H1 (cell line): ENCODE results near the gene ACSL3. TPM values are rescaled to one million over a fixed set of nuclear protein-coding genes. Genes with fewer than 3 reads are reported as not detected.

Experiments used
- CTCF ChIA-PET: fragments of 300-600 bp; sonication (Branson Sonifier 250); formaldehyde crosslinking; loops from one replicate; lab custom pipeline; 2021; ENCODE audit not compliant: partially characterized antibody; lab: Charles Lee
- POLR2A ChIA-PET: fragments of 300-600 bp; sonication (Branson Sonifier 250); formaldehyde crosslinking; loops from one replicate; lab custom pipeline; 2021; ENCODE audit warnings: inconsistent platforms; ENCODE audit not compliant: partially characterized antibody; lab: Charles Lee
- DNase-seq, 2 experiments: peaks; one replicate each; pipeline versions ENCODE4 v3.0.0 to v3.0.0-alpha.2; 2010 to 2022; ENCODE audit warnings: low spot score in 2 of 2, low read depth in 1 of 2, mixed read lengths in 1 of 2
- FAIRE-seq: peaks from 2 replicates; lab custom pipeline; 2011; peaks lifted over from hg19 to GRCh38; lab: Jason Lieb, UNC
- H2AFZ ChIP-seq: 2 replicates; pipeline ENCODE4 v1.8.1; 2012; ENCODE audit warnings: low read length, inconsistent platforms
- H2AK5ac ChIP-seq: 2 replicates; pipeline ENCODE4 v1.6.1; 2013; ENCODE audit warnings: low read depth, low read length
- H2BK120ac ChIP-seq: replicated peaks from 2 replicates; pipeline ENCODE3; 2013; ENCODE audit warnings: low read depth, low read length, inconsistent platforms
- H2BK12ac ChIP-seq: 2 replicates; pipeline ENCODE4 v1.6.1; 2013; ENCODE audit warnings: low read depth, low read length
- H2BK15ac ChIP-seq: 2 replicates; pipeline ENCODE4 v1.6.1; 2013; ENCODE audit warnings: low read length
- H2BK20ac ChIP-seq: 2 replicates; pipeline ENCODE4 v1.6.1; 2013; ENCODE audit warnings: low read length
- H2BK5ac ChIP-seq: 2 replicates; pipeline ENCODE4 v1.6.1; 2013; ENCODE audit warnings: low read depth, low read length
- H3K14ac ChIP-seq: 2 replicates; pipeline ENCODE4 v1.6.1; 2013; ENCODE audit warnings: inconsistent platforms; ENCODE audit not compliant: insufficient read length
- H3K18ac ChIP-seq: 2 replicates; pipeline ENCODE4 v1.6.1; 2013; ENCODE audit warnings: low read length; ENCODE audit errors: extremely low read depth
- H3K23ac ChIP-seq: 2 replicates; pipeline ENCODE4 v1.6.1; 2013; ENCODE audit warnings: inconsistent platforms; ENCODE audit not compliant: insufficient read length
- H3K23me2 ChIP-seq: 2 replicates; pipeline ENCODE4 v1.6.1; 2013; ENCODE audit warnings: low read depth, low read length
- H3K27ac ChIP-seq: 2 replicates; pipeline ENCODE4 v1.6.1; 2011; ENCODE audit warnings: low read depth, low read length, inconsistent platforms
- H3K27me3 ChIP-seq, 4 experiments: replicated peaks in 1 of 4; 1 replicate in 1 of 4; 2 replicates in 3 of 4; pipeline versions ENCODE4 v1.6.1 to v1.8.1; 2011 to 2013; ENCODE audit warnings: low read length in 3 of 4, mild to moderate bottlenecking in 3 of 4, inconsistent platforms in 2 of 4, mixed read lengths in 2 of 4, moderate library complexity in 1 of 4; ENCODE audit not compliant: control insufficient read depth in 3 of 4, insufficient read depth in 3 of 4; ENCODE audit errors: extremely low read depth in 1 of 4
- H3K36me3 ChIP-seq, 4 experiments: 2 replicates each; pipeline versions ENCODE4 v1.6.1 to v1.8.1; 2011 to 2013; ENCODE audit warnings: mild to moderate bottlenecking in 4 of 4, low read length in 3 of 4, moderate library complexity in 2 of 4, control low read depth in 1 of 4, inconsistent platforms in 1 of 4; ENCODE audit not compliant: insufficient read depth in 4 of 4, control insufficient read depth in 2 of 4
- H3K4ac ChIP-seq: replicated peaks from 2 replicates; pipeline ENCODE3; 2013; ENCODE audit warnings: low read length, low read depth, mixed read lengths, inconsistent platforms; ENCODE audit not compliant: insufficient read length
- H3K4me1 ChIP-seq, 4 experiments: replicated peaks in 1 of 4; 1 replicate in 1 of 4; 2 replicates in 3 of 4; pipeline versions ENCODE4 v1.6.1 to v1.8.1; 2011 to 2013; ENCODE audit warnings: low read length in 3 of 4, inconsistent platforms in 2 of 4, mixed read lengths in 1 of 4; ENCODE audit not compliant: insufficient read depth in 4 of 4, control insufficient read depth in 3 of 4
- H3K4me2 ChIP-seq, 2 experiments: 2 replicates each; pipeline versions ENCODE4 v1.6.1 to v1.8.1; 2011 to 2013; ENCODE audit warnings: low read depth in 2 of 2, low read length in 2 of 2, control low read depth in 1 of 2, inconsistent platforms in 1 of 2, mild to moderate bottlenecking in 1 of 2; ENCODE audit not compliant: insufficient read depth in 1 of 2
- H3K4me3 ChIP-seq, 4 experiments: fragments of 200-600, 300-600 bp in 1 of 4; sonication (generic), shearing (Covaris generic), sonication (Bioruptor Twin) in 1 of 4; 2 replicates each; pipeline versions ENCODE4 v1.5.1 to v1.8.1; 2011 to 2016; ENCODE audit warnings: low read length in 4 of 4, low read depth in 3 of 4, control low read depth in 2 of 4, inconsistent platforms in 2 of 4, mild to moderate bottlenecking in 2 of 4, mixed read lengths in 1 of 4, moderate library complexity in 1 of 4; ENCODE audit not compliant: insufficient read depth in 2 of 4; ENCODE audit errors: extremely low read depth in 1 of 4
- H3K56ac ChIP-seq: replicated peaks from 2 replicates; pipeline ENCODE3; 2013; ENCODE audit warnings: low read depth, mild to moderate bottlenecking, mixed read lengths, low read length, inconsistent platforms; ENCODE audit not compliant: insufficient read length
- H3K79me1 ChIP-seq: 2 replicates; pipeline ENCODE4 v1.6.1; 2013; ENCODE audit warnings: low read depth, low read length, control low read depth
- H3K79me2 ChIP-seq, 2 experiments: 2 replicates each; pipeline versions ENCODE4 v1.6.1 to v1.8.1; 2012 to 2013; ENCODE audit warnings: low read length in 2 of 2, mild to moderate bottlenecking in 2 of 2, inconsistent platforms in 1 of 2; ENCODE audit not compliant: insufficient read depth in 2 of 2, control insufficient read depth in 1 of 2
- H3K9ac ChIP-seq, 4 experiments: replicated peaks in 1 of 4; 1 replicate in 1 of 4; 2 replicates in 3 of 4; pipeline versions ENCODE4 v1.6.1 to v1.8.1; 2011 to 2013; ENCODE audit warnings: low read depth in 3 of 4, low read length in 3 of 4, control low read depth in 2 of 4, mild to moderate bottlenecking in 2 of 4, moderate library complexity in 2 of 4, inconsistent platforms in 1 of 4; ENCODE audit errors: extremely low read depth in 1 of 4
- H3K9me3 ChIP-seq, 2 experiments: 2 replicates each; pipeline versions ENCODE4 v1.6.1 to v1.8.1; 2012 to 2013; ENCODE audit warnings: mild to moderate bottlenecking in 2 of 2, moderate library complexity in 2 of 2, control low read depth in 1 of 2, inconsistent platforms in 1 of 2, low read depth in 1 of 2, low read length in 1 of 2, mixed read lengths in 1 of 2; ENCODE audit not compliant: insufficient read depth in 2 of 2
- H4K20me1 ChIP-seq, 2 experiments: replicated peaks in 1 of 2; 2 replicates each; pipeline versions ENCODE3 to v1.8.1; 2011 to 2013; ENCODE audit warnings: inconsistent platforms in 2 of 2, low read length in 2 of 2, mild to moderate bottlenecking in 1 of 2; ENCODE audit not compliant: insufficient read depth in 2 of 2, control insufficient read depth in 1 of 2
- H4K5ac ChIP-seq: 2 replicates; pipeline ENCODE4 v1.6.1; 2013; ENCODE audit warnings: low read length, low read depth, mixed read lengths, inconsistent platforms; ENCODE audit not compliant: insufficient read length
- H4K8ac ChIP-seq: 2 replicates; pipeline ENCODE4 v1.8.0; 2013; ENCODE audit warnings: mild to moderate bottlenecking, moderate library complexity, low read length, inconsistent platforms; ENCODE audit not compliant: insufficient read depth; ENCODE audit errors: extremely low read depth
- H4K91ac ChIP-seq: replicated peaks from 2 replicates; pipeline ENCODE3; 2013; ENCODE audit warnings: low read length, mixed read lengths, inconsistent platforms; ENCODE audit not compliant: insufficient read length
- CTCF ChIP-seq, 3 experiments: IDR thresholded peaks; 1 replicate in 2 of 3; 2 replicates in 1 of 3; pipeline versions ENCODE4 v1.5.1 to v1.6.1; 2011; ENCODE audit warnings: low read length in 3 of 3, mild to moderate bottlenecking in 3 of 3, inconsistent platforms in 2 of 3, low read depth in 1 of 3, moderate library complexity in 1 of 3; ENCODE audit not compliant: insufficient read depth in 1 of 3; ENCODE audit errors: control extremely low read depth in 1 of 3
- E2F6 ChIP-seq: IDR thresholded peaks from 2 replicates; pipeline ENCODE4 v1.6.1; 2012; ENCODE audit warnings: inconsistent platforms
- HDAC6 ChIP-seq: IDR thresholded peaks from one replicate; pipeline ENCODE4 v1.7.1; 2012; ENCODE audit warnings: low read depth, mild to moderate bottlenecking, inconsistent platforms, low read length, moderate library complexity
- POLR2A ChIP-seq, 2 experiments: IDR thresholded peaks; 1 replicate in 1 of 2; 2 replicates in 1 of 2; pipeline ENCODE4 v1.6.1; 2011; ENCODE audit warnings: low read depth in 2 of 2, low read length in 2 of 2, mild to moderate bottlenecking in 2 of 2; ENCODE audit errors: control extremely low read depth in 1 of 2
- POLR2AphosphoS5 ChIP-seq: IDR thresholded peaks from 2 replicates; pipeline ENCODE4 v1.6.1; 2011; ENCODE audit warnings: low read depth, low read length
- RNF2 ChIP-seq: fragments of 200-900, 300-1000 bp; sonication (generic); IDR thresholded peaks from 2 replicates; pipeline ENCODE4 v1.7.1; 2016; ENCODE audit warnings: borderline replicate concordance, low read depth, mild to moderate bottlenecking, antibody characterized with exemption, low read length; ENCODE audit not compliant: poor library complexity, severe bottlenecking; ENCODE audit errors: missing control alignments
- SIX5 ChIP-seq: IDR thresholded peaks from 2 replicates; pipeline ENCODE4 v1.6.1; 2011; ENCODE audit warnings: mild to moderate bottlenecking, low read depth, low read length
- SP1 ChIP-seq: IDR thresholded peaks from 2 replicates; pipeline ENCODE4 v1.6.1; 2011; ENCODE audit warnings: low read depth, low read length
- TAF1 ChIP-seq: IDR thresholded peaks from 2 replicates; pipeline ENCODE4 v1.6.1; 2011; ENCODE audit warnings: mild to moderate bottlenecking, low read depth, low read length
- WGBS, 2 experiments: shearing (Covaris generic) in 1 of 2; methylation state at CpG; one replicate each; pipeline versions ENCODE4 v1.1.6 to v1.1.7; 2013 to 2015; ENCODE audit warnings: low lambda C conversion rate in 2 of 2, mixed read lengths in 2 of 2, inconsistent platforms in 1 of 2, low coverage in 1 of 2, missing lambda C conversion rate in 1 of 2; ENCODE audit not compliant: insufficient replicate concordance in 2 of 2, insufficient coverage in 1 of 2, insufficient read length in 1 of 2; ENCODE audit errors: extremely low coverage in 1 of 2, missing lambda C conversion rate in 1 of 2; 5-methylcytosine and 5-hydroxymethylcytosine counted together
- polyA plus RNA-seq, 7 experiments: library from polyadenylated mRNA; depleted of rRNA in 3 of 7; stranded (reverse) in 5 of 7; unstranded in 2 of 7; fragments of >200 nt in 5 of 7; fragments of 200-250 nt in 2 of 7; gene quantifications; 1 replicate in 5 of 7; 2 replicates in 1 of 7; 4 replicates in 1 of 7; pipeline versions ENCODE4 v1.2.1 to v1.2.3, GENCODE V29; 2011 to 2013; ENCODE audit warnings: missing spikeins in 2 of 7, mixed read lengths in 2 of 7
- total RNA-seq: library from RNA; stranded (reverse); fragmentation: NEBNext Ultra II Directional; extraction: Animal tissue kit (Norgen Biotek cat#: 25700); gene quantifications from 2 replicates; pipeline ENCODE4 v1.2.1, GENCODE V29; 2021

ACSL3 gene
- total and polyA plus RNA-seq, 2 of the 8 experiments (the other 6 are each of a cell fraction or from before 2014, with no cell fraction given), result 37.5 to 98.1 TPM

- Histone ChIP-seq H3K27me3 (no peaks in the 10 kb centered on the region), H3K23me2 (no peaks in the 10 kb centered on the region), H3K14ac (no peak overlapping the region), H3K18ac (no peak overlapping the region), H2BK15ac (no peak overlapping the region), H3K9me3 (peaks cover 0 to 8% of the 10 kb centered on the region in 2 experiments; a peak in 2 of 4 replicates), H2AFZ (no peak overlapping the region), H3K79me2 (peaks cover 39 to 98% of the 10 kb centered on the region in 2 experiments), H4K91ac (no peak overlapping the region), H3K56ac (no peak overlapping the region), H3K4ac (no peak overlapping the region), H2BK20ac (no peak overlapping the region), H3K23ac (no peak overlapping the region), H2BK5ac (no peak overlapping the region), H3K4me1 (peaks cover 0 to 3% (median 0%) of the 10 kb centered on the region in 4 experiments; a peak in 1 of 7 replicates), H3K27ac (no peak overlapping the region), H2BK120ac (no peak overlapping the region), H3K4me3 (no peak overlapping the region), H4K5ac (no peak overlapping the region), H4K20me1 (peaks cover 6 to 14% of the 10 kb centered on the region in 2 experiments), H3K79me1 (peaks cover 7% of the 10 kb centered on the region), H2AK5ac (no peak overlapping the region), H4K8ac (no peak overlapping the region), H2BK12ac (no peak overlapping the region), H3K36me3 (peaks cover 0 to 3% (median 0%) of the 10 kb centered on the region in 4 experiments; a peak in 1 of 8 replicates), H3K9ac (no peak overlapping the region), H3K4me2 (no peak overlapping the region)
- ChIA-PET POLR2A (interaction anchor here (1.2 to 1.4 kb wide), 2 partner anchors 12 to 16 kb away, joined by 3 to 6 read pairs; no protein-coding TSS in a partner anchor), CTCF (interaction anchor here (1.0 to 1.6 kb wide), 3 partner anchors 21 to 169 kb away, joined by 3 to 6 read pairs (median 5); no protein-coding TSS in a partner anchor)
- DNase-seq (no peak), FAIRE-seq (no peak)
- WGBS, 2 experiments, result 95% methylated on average over 2 of the region's 2 CpGs; no CpG with 5 or more reads in 1 of the 2 experiments
- no peak for TF ChIP-seq E2F6
- TF ChIP-seq POLR2AphosphoS5, result no peak
- TF ChIP-seq RNF2, result no peak
- no peak for TF ChIP-seq SP1
- no peak for TF ChIP-seq CTCF (IDR thresholded peaks at IDR 0.05; ENCODE audit: control extremely low read depth in 1 of 3, insufficient read depth in 1 of 3, low read depth in 1 of 3, low read length in 3 of 3)
- TF ChIP-seq SIX5, result no peak
- TF ChIP-seq HDAC6, result no peak
- TF ChIP-seq POLR2A (IDR thresholded peaks at IDR 0.05; ENCODE audit: control extremely low read depth in 1 of 2, low read depth in 2 of 2, low read length in 2 of 2), result no peak
- TF ChIP-seq TAF1, result no peak
These were observed 16.9 kb downstream of the ACSL3 start for GRCh38 chr2:222877556-222878300.
